HUES64 (cell line): Measurements from ENCODE around the gene APOB.

Experiments
- H3K27ac ChIP-seq: 2 replicates; pipeline ENCODE4 v1.7.0; 2013; ENCODE audit warnings: low read depth, low read length, inconsistent platforms
- H3K27me3 ChIP-seq: 2 replicates; pipeline ENCODE4 v1.6.1; 2013; ENCODE audit warnings: mild to moderate bottlenecking, low read length; ENCODE audit not compliant: insufficient read depth
- H3K36me3 ChIP-seq: 2 replicates; pipeline ENCODE4 v1.6.1; 2013; ENCODE audit warnings: mild to moderate bottlenecking, low read length; ENCODE audit not compliant: insufficient read depth
- H3K4me1 ChIP-seq: 2 replicates; pipeline ENCODE4 v1.6.1; 2013; ENCODE audit warnings: mild to moderate bottlenecking, low read length, moderate library complexity; ENCODE audit not compliant: insufficient read depth
- H3K4me3 ChIP-seq: 2 replicates; pipeline ENCODE4 v1.5.1; 2013; ENCODE audit warnings: mild to moderate bottlenecking, low read length, moderate library complexity
- H3K9ac ChIP-seq: 2 replicates; pipeline ENCODE4 v1.6.1; 2013; ENCODE audit warnings: mild to moderate bottlenecking, low read depth, low read length
- H3K9me3 ChIP-seq: 2 replicates; pipeline ENCODE4 v1.6.1; 2013; ENCODE audit warnings: low read depth, low read length; ENCODE audit not compliant: insufficient read depth
- WGBS: fragments of 150-250, 120-280 bp; methylation state at CpG from one replicate; pipeline ENCODE4 v1.1.7; 2013; ENCODE audit warnings: missing lambda C conversion rate; 5-methylcytosine and 5-hydroxymethylcytosine counted together

Gene APOB

DNA sequence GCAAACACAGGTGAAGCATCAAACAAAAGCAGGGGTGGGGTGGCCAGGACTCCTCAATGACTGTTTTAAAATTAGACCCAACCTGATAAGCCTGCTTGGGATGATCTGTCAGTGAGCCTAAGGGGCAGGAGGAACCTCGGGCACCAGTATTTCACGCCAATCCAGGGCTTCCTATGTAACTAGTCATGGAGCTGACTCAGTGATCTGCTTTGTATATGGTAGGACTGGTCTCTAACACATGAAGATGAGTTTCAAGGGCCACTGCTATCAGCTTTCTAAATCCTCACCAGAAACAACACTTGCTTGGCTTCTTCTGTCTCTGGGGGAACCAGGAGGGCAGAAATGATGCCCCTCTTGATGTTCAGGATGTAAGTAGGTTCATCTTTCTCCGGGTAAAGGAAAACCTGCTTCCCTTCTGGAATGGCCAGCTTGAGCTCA lies 6.2 kb downstream of the APOB start:
- no peaks in the 10 kb centered on the region for H3K27me3 ChIP-seq
- H3K9ac ChIP-seq: no peak overlapping the region
- WGBS: 95% methylated on average over 3 of the region's 3 CpGs
- no peaks in the 10 kb centered on the region for H3K36me3 ChIP-seq
- H3K27ac ChIP-seq: no peak overlapping the region
- no peaks in the 10 kb centered on the region for H3K9me3 ChIP-seq
- H3K4me1 ChIP-seq: no peaks in the 10 kb centered on the region; the same call in 1 of the 2 replicates
- H3K4me3 ChIP-seq: no peak overlapping the region

DNA sequence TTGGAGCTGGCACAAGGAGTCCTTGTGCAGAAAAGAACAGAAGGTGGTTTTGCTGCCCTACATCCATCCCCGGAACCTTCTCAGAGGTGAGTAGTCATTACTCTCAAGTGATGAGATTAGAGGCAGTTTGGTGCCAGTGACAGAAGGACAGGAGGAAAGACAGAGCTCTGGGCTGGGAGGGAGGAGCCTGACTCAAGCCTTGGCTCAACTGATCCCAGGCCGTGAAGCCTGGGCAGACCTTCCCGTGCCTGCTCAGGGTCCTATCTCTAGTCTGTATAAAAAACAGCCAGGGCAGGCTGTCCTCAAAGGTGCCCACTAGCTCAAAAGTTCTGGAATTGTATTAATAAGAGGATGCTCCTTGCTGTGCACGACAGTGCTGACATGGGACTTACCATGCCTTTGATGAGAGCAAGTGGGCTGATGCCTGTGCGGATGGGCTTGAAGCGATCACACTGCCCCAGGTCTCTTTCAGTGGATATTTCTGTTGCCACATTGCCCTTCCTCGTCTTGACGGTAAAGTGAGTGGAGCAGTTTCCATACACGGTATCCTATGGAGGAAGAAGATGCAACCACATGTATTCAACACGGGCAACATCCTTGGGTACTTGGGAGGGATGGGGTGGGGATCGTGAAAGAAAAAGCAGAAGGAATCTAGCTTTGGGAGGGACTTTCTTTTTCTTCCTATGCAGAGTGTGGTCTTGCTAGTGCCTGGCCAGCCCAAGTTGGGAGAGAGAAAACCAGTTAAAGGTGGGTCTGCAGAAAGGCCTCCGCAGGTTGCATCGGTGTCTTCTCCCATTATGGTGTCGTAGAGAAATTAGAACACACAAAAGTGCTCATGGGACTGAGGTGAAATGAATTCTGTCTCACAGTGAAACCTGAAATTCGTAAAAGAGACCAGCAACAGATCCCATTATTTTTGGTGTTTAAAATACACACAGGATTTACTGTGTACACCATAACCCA lies 6.9 kb downstream of the APOB start:
- H3K4me1 ChIP-seq: no peaks in the 10 kb centered on the region
- no peak overlapping the region for H3K4me3 ChIP-seq
- no peaks in the 10 kb centered on the region for H3K9me3 ChIP-seq
- no peaks in the 10 kb centered on the region for H3K36me3 ChIP-seq
- 95% methylated on average over 15 of the region's 15 CpGs for WGBS
- no peak overlapping the region for H3K9ac ChIP-seq
- no peaks in the 10 kb centered on the region for H3K27me3 ChIP-seq
- no peak overlapping the region for H3K27ac ChIP-seq

DNA sequence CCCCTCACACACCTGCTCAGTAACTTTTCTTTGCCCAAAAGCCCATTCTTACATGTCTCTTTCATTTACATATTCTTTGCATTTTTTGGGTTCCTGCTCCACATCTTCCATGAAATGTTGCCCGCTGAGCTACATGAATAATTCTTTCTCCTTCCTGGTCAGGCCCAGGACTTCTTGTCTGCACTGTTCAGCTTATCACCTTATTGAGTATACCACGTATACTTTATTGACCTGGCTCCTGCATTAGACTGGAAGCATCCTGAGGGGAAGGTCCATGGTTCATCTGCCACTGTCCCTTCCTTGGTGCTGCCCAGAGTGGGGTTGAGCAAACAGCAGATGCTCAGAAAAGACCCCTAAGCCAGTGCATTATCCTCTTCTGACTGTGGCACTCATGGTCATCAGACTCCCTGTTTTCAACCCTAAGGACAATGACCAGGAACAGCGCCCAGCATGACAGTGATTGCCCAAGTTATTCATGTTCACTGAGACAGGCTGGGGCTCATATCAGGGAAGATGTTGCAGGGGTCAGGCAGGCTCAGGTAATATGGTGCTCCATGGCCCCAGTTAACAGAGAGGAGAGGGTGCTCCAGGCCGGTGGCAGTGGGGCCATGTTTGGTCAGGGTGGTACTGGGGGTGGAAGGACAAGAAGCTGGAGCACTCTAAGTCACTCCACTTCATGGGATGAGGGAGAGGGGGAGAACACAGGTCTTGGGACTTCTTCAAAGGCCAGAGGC lies 7.7 kb downstream of the APOB start:
- no peaks in the 10 kb centered on the region for H3K9me3 ChIP-seq
- WGBS: 90% methylated on average over 4 of the region's 4 CpGs
- H3K4me1 ChIP-seq: no peaks in the 10 kb centered on the region
- H3K27ac ChIP-seq: no peak overlapping the region
- H3K27me3 ChIP-seq: no peaks in the 10 kb centered on the region
- H3K36me3 ChIP-seq: no peaks in the 10 kb centered on the region
- H3K4me3 ChIP-seq: no peak overlapping the region
- no peak overlapping the region for H3K9ac ChIP-seq

DNA sequence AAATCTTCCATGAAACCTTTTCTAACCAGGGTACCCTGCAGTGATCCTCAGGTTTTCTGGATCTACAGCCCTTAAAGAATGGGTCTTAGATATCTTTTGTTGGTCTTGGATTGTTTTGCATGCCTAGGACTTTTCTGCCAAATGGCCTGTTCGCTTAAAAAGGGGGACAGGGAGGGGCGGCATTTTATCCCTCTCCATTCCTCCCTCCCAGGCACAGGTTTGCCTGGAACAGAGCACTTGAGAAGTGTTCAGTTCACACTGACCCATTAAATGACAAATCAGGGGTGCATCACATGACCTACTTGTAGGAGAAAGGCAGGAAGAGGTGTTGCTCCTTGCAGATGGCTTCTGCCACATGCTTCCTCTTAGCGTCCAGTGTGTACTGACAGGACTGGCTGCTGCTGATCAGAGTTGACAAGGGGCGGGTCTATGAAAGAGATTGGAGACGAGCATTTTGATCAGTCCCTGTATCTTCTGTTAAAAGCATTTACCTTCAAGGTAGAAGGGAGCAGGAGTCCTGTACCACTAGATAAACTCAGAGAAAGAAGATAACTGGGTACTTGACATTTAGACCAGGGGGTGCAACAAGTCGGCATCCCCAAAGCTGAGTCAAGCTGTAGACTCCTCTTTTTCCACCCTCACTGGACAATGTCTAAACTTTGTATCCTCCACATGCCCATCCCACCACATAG lies 8.4 kb downstream of the APOB start:
- WGBS: 95% methylated on average over 6 of the region's 6 CpGs

DNA sequence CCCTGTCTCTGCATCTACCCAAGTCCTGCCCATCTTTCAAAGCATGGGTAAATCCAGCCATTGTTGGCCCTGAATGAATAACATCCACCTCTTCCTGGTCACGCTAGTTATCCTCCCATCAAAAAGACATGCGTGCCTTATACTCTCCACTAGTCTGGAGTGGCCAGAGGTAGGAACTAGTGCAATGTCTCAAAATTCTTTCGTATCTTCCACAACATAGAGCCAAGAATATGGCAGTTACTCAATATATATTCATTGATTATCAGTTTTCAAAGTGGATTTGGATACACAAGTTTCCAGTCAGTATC lies 8.9 kb downstream of the APOB start:
- Histone ChIP-seq H3K4me3 (no peak overlapping the region), H3K27ac (no peak overlapping the region), H3K9ac (no peak overlapping the region), H3K36me3 (no peaks in the 10 kb centered on the region), H3K4me1 (no peaks in the 10 kb centered on the region), H3K27me3 (no peaks in the 10 kb centered on the region), H3K9me3 (no peaks in the 10 kb centered on the region)
- 97% methylated on average over 2 of the region's 3 CpGs for WGBS

More for the DNA sequence above, 8.4 kb downstream of the APOB start:
- Histone ChIP-seq H3K27me3 (no peaks in the 10 kb centered on the region), H3K9ac (no peak overlapping the region), H3K4me1 (no peaks in the 10 kb centered on the region), H3K36me3 (no peaks in the 10 kb centered on the region), H3K4me3 (no peak overlapping the region), H3K27ac (no peak overlapping the region), H3K9me3 (no peaks in the 10 kb centered on the region)

DNA sequence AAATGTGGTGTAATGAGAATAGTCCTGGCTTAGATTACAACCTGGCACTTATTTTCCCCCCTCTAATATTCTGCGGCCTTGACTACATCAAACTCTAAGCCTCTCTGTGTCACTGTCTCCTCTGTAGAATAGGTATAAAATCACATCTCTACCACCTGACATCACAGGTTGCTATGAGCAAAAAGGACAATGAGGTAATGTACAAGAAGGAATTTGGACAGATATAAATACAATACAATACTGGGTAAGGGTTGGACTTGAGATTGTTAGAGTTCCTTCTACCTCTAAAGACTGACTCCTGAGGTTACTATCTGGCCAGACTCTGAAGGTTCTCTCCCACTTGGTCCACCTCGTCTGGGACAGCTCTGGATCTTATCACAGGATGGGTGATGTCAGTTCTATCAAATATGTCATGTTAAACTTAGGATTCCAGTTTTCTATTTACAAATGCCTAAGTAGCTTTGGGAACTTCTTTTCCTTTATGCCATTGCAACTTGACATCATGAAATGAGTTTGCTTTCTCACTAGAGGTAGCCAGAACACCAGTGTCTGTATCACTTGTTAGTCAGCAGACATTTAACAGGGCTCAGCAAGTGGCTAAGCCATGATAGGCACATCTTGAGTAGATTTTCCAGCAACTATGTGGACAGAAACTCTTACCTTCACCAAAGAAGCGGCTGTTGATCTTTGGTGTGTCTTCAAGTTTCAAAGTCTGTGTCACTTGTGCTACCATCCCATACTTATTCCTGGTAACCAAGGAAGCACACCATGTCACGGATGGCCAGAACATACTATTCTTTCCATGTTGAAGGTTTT lies 9.5 kb downstream of the APOB start:
- no peak overlapping the region for H3K9ac ChIP-seq
- no peaks in the 10 kb centered on the region for H3K36me3 ChIP-seq
- no peaks in the 10 kb centered on the region for H3K27me3 ChIP-seq
- H3K9me3 ChIP-seq: no peaks in the 10 kb centered on the region
- H3K27ac ChIP-seq: no peak overlapping the region
- WGBS: 94% methylated on average over 4 of the region's 4 CpGs
- no peaks in the 10 kb centered on the region for H3K4me1 ChIP-seq
- H3K4me3 ChIP-seq: no peak overlapping the region

DNA sequence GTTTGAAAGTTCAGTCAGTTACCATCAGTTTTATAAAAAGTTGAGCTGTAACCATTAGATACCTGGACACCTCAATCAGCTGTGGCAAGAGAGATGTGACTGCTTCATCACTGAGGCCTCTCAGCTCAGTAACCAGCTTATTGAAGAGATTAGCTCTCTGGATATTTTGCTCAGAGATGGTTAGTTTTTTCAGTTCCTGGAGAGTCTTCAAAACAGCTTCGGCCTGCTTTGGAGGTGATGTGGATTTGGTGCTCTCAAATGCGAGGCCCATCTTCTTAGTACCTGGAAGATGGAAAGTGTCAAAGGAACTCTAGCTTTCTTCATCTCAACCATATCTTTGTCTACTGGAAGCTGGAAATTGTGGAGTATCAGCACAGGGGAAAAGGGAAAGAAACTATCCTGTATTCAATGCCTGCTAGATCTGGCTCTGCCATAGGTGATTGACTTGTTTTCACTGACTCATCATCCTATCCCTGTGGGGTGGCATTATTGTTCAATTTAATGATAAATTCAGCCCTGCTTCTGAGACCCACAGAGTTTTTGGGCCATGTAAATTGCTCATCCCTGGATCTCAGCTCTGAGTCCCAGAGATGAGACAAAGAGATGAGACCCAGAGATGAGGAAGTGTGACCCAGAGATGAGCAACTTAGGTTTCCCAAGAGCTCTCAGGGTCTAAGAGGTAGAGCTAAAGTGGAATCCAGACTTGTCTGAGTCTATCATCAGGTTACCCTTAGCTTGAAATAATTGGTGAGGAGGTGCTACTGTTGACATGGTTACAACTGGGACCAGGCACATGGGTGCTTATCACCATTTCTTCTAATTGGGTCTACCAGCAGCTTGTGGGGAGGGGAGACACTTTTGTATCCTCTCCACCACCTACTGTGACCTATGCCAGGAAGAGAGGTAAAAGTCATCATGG lies 10.4 kb downstream of the APOB start:
- 98% methylated on average over 2 of the region's 2 CpGs for WGBS
- no peak overlapping the region for H3K4me3 ChIP-seq
- H3K27me3 ChIP-seq: no peaks in the 10 kb centered on the region
- no peak overlapping the region for H3K9ac ChIP-seq
- no peaks in the 10 kb centered on the region for H3K36me3 ChIP-seq
- no peaks in the 10 kb centered on the region for H3K4me1 ChIP-seq
- no peaks in the 10 kb centered on the region for H3K9me3 ChIP-seq
- no peak overlapping the region for H3K27ac ChIP-seq

DNA sequence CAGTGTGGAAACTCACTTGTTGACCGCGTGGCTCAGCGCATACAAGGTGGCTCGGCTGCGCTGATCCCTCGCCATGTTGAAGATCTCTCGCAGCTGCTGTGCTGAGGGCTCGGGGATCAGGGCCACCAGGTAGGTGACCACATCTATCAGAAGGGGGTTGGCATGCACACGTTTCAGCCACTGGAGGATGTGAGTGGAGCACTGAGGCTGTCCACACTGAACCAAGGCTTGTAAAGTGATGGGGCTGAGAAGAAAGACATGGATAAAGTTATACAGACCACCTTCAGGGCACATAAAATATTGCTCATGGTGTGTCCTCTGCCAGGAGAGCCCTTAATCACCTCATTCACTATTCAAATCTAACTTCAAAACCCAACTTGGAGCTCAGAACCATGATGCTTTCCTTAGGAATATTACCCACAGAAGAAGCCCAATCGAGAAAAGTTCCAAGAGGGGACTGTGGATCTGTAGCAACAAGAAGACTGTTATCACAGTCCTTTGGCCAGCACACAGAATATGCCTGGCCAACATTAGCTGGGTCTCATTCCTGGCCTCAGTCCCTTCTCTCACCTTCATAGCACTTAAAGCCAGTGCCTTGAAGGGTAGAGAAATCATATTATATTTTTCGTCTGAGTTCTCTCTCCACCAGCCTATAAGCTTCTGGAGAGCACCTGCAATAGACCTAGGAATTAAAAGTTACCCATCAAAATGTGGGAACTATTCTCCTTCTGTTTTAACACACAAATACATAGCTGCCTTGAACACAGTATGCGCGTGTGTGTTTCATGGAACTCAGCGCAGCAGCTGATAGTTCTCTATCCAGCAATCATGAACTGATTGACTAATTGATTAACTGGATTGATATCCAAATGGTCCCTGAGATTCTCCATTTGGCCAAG lies 11.3 kb downstream of the APOB start:
- Histone ChIP-seq H3K27me3 (no peaks in the 10 kb centered on the region), H3K4me3 (no peak overlapping the region), H3K4me1 (no peaks in the 10 kb centered on the region), H3K9ac (no peak overlapping the region), H3K36me3 (no peaks in the 10 kb centered on the region), H3K27ac (no peak overlapping the region), H3K9me3 (no peaks in the 10 kb centered on the region)
- 92% methylated on average over 14 of the region's 14 CpGs for WGBS
